Breast epithelium (tissue), 3 donors: ENCODE data around the gene ADARB2.

ENCODE experiments used
- CTCF ChIP-seq, 3 donors: fragments of 450-650 bp; IDR thresholded peaks; one replicate each; pipeline ENCODE4 v1.5.1; 2016 to 2017; ENCODE audit warnings: antibody characterized with exemption in 3 of 3, mild to moderate bottlenecking in 3 of 3, moderate library complexity in 3 of 3
- POLR2A ChIP-seq: fragments of 450-650 bp; IDR thresholded peaks from one replicate; pipeline ENCODE4 v1.6.1; 2016; ENCODE audit warnings: antibody characterized with exemption, mild to moderate bottlenecking, moderate library complexity

DNA sequence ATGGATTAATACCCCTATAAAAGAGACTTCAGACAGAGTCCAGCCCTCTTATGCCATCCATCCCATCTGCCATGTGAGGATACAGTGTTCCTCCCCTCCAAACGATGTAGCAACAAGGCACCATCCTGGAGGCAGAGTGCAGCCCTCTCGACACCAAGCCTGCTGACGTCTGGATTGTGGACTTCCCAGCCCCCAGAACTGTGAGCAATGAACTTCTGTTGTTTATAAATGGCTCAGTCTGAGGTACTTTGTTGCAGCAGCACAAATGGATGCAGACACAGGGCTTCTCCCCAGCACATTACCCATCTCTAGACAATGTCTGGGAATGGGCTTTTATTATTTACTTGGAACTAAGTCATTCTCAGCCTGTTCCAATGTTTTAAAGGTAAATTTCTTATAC, 485.6 kb downstream of the ADARB2 start:
- no peak for TF ChIP-seq POLR2A
- TF ChIP-seq CTCF (IDR thresholded peaks at IDR 0.05), result no peak
